Measurements from ENCODE around the gene CARD9. TPM values are rescaled to one million over a fixed set of nuclear protein-coding genes. Genes with fewer than 3 reads are reported as not detected.
A peak's percentile ranks its signal among the peaks of the same experiment; 100 is the strongest.

The CARD9 gene
- total RNA-seq, 2 donors from 2014 or later = 1.2 to 1.6 TPM

- no peak for ATAC-seq (replicated peaks in 1 of 2)
- DNase-seq = no peak
- Mint-ChIP-seq H3K9me3 (no peaks in the 10 kb centered on the region), H3K36me3 (ENCODE audit: insufficient read depth in 2 of 2) (peaks cover 4 to 11% of the 10 kb centered on the region in 2 donors), H3K27me3 (ENCODE audit: low read depth) (no peaks in the 10 kb centered on the region), H3K27ac (no peak overlapping the region), H3K4me1 (ENCODE audit: low read depth) (peaks cover 29% of the 10 kb centered on the region), H3K4me3 (no peak overlapping the region)
Observed at GRCh38 chr9:136397643-136398042, 24.2 kb upstream of the CARD9 start.

DNA sequence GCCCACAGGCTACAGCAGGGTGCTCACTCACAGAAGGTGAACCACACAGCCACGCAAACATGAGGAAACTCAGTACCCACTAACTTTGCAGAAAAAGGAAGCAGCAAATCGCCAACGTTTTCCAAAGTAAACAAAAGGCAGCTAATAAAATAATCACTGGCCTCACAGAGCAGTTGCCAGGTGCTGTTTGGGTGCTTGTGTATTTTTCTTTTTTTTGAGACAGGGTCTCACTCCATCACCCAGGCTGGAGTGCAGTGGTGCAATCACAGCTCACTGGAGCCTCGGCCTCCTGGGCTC, 22.7 kb upstream of the CARD9 start:
- DNase-seq (no peak), ATAC-seq (replicated peaks in 1 of 2) (no peak)
- peaks cover 20% of the 10 kb centered on the region for H3K4me1 Mint-ChIP-seq (ENCODE audit: low read depth)
- no peaks in the 10 kb centered on the region for H3K27me3 Mint-ChIP-seq (ENCODE audit: low read depth)
- H3K9me3 Mint-ChIP-seq = no peaks in the 10 kb centered on the region
- peaks cover 6 to 13% of the 10 kb centered on the region in 2 donors for H3K36me3 Mint-ChIP-seq (ENCODE audit: insufficient read depth in 2 of 2)
- no peak overlapping the region for H3K27ac Mint-ChIP-seq
- H3K4me3 Mint-ChIP-seq = no peak overlapping the region

- ATAC-seq (replicated peaks in 1 of 2) = no peak
- peaks cover 15% of the 10 kb centered on the region for H3K4me1 Mint-ChIP-seq (ENCODE audit: low read depth)
- DNase-seq = no peak
- H3K36me3 Mint-ChIP-seq (ENCODE audit: insufficient read depth in 2 of 2) = peaks cover 7 to 13% of the 10 kb centered on the region in 2 donors
- no peak overlapping the region for H3K4me3 Mint-ChIP-seq
- no peaks in the 10 kb centered on the region for H3K27me3 Mint-ChIP-seq (ENCODE audit: low read depth)
- H3K27ac Mint-ChIP-seq = no peak overlapping the region
- no peaks in the 10 kb centered on the region for H3K9me3 Mint-ChIP-seq
Observed at GRCh38 chr9:136395345-136396218, 22.1 kb upstream of the CARD9 start.

DNA sequence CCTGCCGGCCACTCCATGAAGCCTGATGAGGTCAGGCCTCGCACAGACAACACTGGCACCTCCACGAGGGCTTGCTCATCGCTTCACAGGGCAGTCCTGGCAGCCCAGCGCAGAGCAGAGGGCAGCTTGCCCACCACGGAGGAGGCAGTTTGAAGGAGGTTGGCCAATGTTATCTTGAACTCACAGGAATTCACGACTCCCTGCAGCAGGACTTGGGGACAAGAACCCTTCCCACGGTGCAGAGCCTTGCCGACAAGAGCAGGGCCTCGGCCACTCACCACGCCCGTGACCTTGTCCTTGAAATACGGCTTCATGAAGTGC, 21.5 kb upstream of the CARD9 start:
- H3K27ac Mint-ChIP-seq = no peak overlapping the region
- H3K4me1 Mint-ChIP-seq (ENCODE audit: low read depth) = peaks cover 12% of the 10 kb centered on the region
- no peak for DNase-seq
- H3K9me3 Mint-ChIP-seq = no peaks in the 10 kb centered on the region
- H3K4me3 Mint-ChIP-seq = no peak overlapping the region
- ATAC-seq (replicated peaks in 1 of 2) = no peak
- no peaks in the 10 kb centered on the region for H3K27me3 Mint-ChIP-seq (ENCODE audit: low read depth)
- peaks cover 7 to 17% of the 10 kb centered on the region in 2 donors for H3K36me3 Mint-ChIP-seq (ENCODE audit: insufficient read depth in 2 of 2)

- Mint-ChIP-seq H3K9me3 (no peaks in the 10 kb centered on the region), H3K4me3 (no peak overlapping the region), H3K27ac (no peak overlapping the region), H3K4me1 (ENCODE audit: low read depth) (peaks cover 12% of the 10 kb centered on the region), H3K27me3 (ENCODE audit: low read depth) (no peaks in the 10 kb centered on the region), H3K36me3 (ENCODE audit: insufficient read depth in 2 of 2) (peaks cover 9 to 21% of the 10 kb centered on the region in 2 donors)
- ATAC-seq (replicated peaks in 1 of 2) (no peak), DNase-seq (no peak)
Observed at GRCh38 chr9:136394312-136395019, 21.0 kb upstream of the CARD9 start.

- Mint-ChIP-seq H3K9me3 (no peaks in the 10 kb centered on the region), H3K4me3 (no peak overlapping the region), H3K4me1 (ENCODE audit: low read depth) (peaks cover 3% of the 10 kb centered on the region), H3K27me3 (ENCODE audit: low read depth) (no peaks in the 10 kb centered on the region), H3K27ac (no peak overlapping the region), H3K36me3 (ENCODE audit: insufficient read depth in 2 of 2) (peaks cover 9 to 21% of the 10 kb centered on the region in 2 donors)
- ATAC-seq (replicated peaks in 1 of 2) (no peak), DNase-seq (no peak)
Observed at GRCh38 chr9:136393531-136393930, 20.1 kb upstream of the CARD9 start.

- H3K27ac Mint-ChIP-seq = no peak overlapping the region
- H3K9me3 Mint-ChIP-seq = no peaks in the 10 kb centered on the region
Observed at GRCh38 chr9:136392538-136393449, 19.3 kb upstream of the CARD9 start.

DNA sequence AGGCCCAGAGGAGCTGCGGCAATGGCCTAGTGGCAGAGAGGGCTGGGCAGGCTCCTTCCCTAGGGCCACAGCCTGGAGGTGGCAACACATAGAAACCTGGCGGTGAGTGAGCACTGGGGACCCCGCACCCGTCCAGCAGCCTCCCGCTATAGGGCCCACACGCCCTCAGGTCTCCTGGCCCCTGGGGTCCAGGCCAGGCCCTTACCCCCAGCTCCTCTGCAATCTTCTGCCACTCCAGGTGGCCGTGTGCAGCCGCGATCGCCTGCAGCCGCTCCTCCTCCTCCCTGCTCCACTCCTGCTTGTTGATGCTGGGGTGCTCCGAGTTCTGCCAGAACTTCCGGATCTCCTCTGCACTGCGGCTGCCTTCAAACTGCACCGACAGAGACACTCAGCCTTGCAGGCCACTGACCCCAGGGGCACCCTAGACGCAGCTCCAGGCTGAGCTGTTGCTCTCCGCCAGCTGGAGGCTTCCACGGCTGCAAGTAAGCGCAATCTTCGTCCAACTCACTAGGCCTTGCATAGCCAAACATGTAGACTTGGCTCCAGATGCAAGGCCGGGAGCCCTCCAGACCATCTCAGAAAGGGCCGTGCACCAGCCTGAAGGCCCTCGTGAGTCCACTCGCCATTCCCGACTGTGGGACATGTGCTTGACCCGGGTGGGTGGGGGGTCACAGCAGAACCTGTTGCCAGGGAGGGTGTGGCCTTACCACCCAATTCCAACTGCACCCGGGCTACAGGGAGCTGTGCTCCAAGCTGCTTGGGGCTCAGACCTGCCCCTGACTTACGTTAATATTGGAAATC, 18.5 kb upstream of the CARD9 start:
- Mint-ChIP-seq H3K4me1 (ENCODE audit: low read depth) (no peaks in the 10 kb centered on the region), H3K4me3 (no peak overlapping the region), H3K36me3 (ENCODE audit: insufficient read depth in 2 of 2) (peaks cover 10 to 27% of the 10 kb centered on the region in 2 donors), H3K9me3 (no peaks in the 10 kb centered on the region), H3K27me3 (ENCODE audit: low read depth) (no peaks in the 10 kb centered on the region), H3K27ac (no peak overlapping the region)
- DNase-seq = no peak
- no peak for ATAC-seq (replicated peaks in 1 of 2)

More at GRCh38 chr9:136392538-136393449, 19.3 kb upstream of the CARD9 start:
- ATAC-seq (replicated peaks in 1 of 2) = no peak
- Mint-ChIP-seq H3K36me3 (ENCODE audit: insufficient read depth in 2 of 2) (peaks cover 9 to 25% of the 10 kb centered on the region in 2 donors), H3K4me1 (ENCODE audit: low read depth) (no peaks in the 10 kb centered on the region), H3K27me3 (ENCODE audit: low read depth) (no peaks in the 10 kb centered on the region), H3K4me3 (no peak overlapping the region)
- no peak for DNase-seq

DNA sequence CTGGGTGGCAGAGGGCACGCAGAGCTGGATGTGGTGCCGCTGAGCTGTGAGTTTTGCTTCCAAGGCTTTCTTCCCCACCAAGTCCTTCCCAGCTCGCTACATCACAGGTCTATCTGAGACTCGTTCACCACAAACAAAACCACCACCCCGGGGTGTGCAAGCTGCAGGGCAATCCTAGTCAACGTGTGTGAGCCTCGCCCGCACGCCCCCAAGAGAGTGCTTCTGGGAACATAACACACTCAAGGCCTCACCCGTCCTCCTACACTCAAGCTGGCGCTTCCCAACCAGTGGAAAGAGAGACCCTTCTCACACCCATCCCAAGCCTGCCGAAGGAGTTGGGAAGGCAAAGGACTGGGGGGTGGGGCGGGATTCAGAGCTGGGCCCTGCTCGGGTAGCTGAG, 15.9 kb upstream of the CARD9 start:
- H3K4me1 Mint-ChIP-seq (ENCODE audit: low read depth) = peaks cover 17% of the 10 kb centered on the region
- no peak overlapping the region for H3K4me3 Mint-ChIP-seq
- ATAC-seq (replicated peaks in 1 of 2) (no peak), DNase-seq (no peak)
- H3K36me3 Mint-ChIP-seq (ENCODE audit: insufficient read depth in 2 of 2) = peaks cover 13 to 26% of the 10 kb centered on the region in 2 donors
- H3K27ac Mint-ChIP-seq = no peak overlapping the region
- H3K9me3 Mint-ChIP-seq = no peaks in the 10 kb centered on the region
- H3K27me3 Mint-ChIP-seq (ENCODE audit: low read depth) = no peaks in the 10 kb centered on the region

DNA sequence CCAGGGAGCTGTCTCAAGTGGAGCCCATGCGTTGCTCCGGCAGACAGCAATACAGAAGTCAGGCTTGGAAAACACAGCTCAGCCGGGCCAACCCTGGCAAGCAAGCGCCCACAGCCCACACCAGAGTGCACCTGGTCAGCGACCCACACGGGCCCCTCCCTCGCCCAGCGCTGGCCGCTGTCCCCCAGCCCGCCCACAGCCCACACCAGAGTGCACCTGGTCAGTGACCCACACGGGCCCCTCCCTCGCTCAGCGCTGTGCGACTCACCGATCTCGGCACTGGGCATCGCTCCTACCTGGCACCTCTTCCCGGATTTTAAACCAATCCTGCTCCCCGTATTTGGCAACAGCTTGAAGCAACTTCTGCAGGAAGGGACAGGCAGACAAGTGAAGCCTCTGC, 13.7 kb upstream of the CARD9 start:
- no peak overlapping the region for H3K4me3 Mint-ChIP-seq
- H3K4me1 Mint-ChIP-seq (ENCODE audit: low read depth) = peaks cover 17% of the 10 kb centered on the region
- no peak overlapping the region for H3K27ac Mint-ChIP-seq
- DNase-seq (no peak), ATAC-seq (replicated peaks in 1 of 2) (no peak)
- peaks cover 13 to 26% of the 10 kb centered on the region in 2 donors for H3K36me3 Mint-ChIP-seq (ENCODE audit: insufficient read depth in 2 of 2)
- no peaks in the 10 kb centered on the region for H3K27me3 Mint-ChIP-seq (ENCODE audit: low read depth)
- no peaks in the 10 kb centered on the region for H3K9me3 Mint-ChIP-seq

DNA sequence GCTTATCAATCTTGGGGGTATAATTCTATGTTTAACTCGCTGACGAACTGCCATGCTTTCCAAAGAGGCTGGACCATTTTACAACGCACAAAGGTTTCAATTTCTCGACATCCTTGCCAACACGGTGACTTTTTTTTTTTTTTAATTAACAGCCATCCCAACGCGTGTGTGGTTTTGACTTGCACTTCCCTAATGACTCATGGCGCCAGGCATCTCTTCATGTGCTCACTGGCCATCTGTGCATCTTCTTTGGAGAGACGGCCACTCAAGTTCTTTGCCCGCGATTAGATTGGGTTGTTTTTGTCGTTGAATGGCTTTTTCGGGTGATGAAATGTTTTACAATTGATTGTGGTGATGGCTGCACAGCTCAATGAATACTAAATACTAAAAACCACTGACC, 12.5 kb upstream of the CARD9 start:
- no peaks in the 10 kb centered on the region for H3K27me3 Mint-ChIP-seq (ENCODE audit: low read depth)
- peak in 1 of 2 donors; percentile 27 for ATAC-seq (replicated peaks in 1 of 2)
- H3K9me3 Mint-ChIP-seq = no peaks in the 10 kb centered on the region
- peaks cover 8 to 21% of the 10 kb centered on the region in 2 donors for H3K36me3 Mint-ChIP-seq (ENCODE audit: insufficient read depth in 2 of 2)
- H3K4me3 Mint-ChIP-seq = peak overlapping the region in 1 of 2 donors; percentile 61
- no peak for DNase-seq
- H3K27ac Mint-ChIP-seq = peak overlapping the region; percentile 37
- peaks cover 17% of the 10 kb centered on the region for H3K4me1 Mint-ChIP-seq (ENCODE audit: low read depth)

GRCh38 chr9:136385015-136385414, 11.5 kb upstream of the CARD9 start:
- Mint-ChIP-seq H3K27ac (peak overlapping the region; percentile 74), H3K4me3 (peak overlapping the region in 1 of 2 donors; percentile 54), H3K9me3 (no peaks in the 10 kb centered on the region), H3K36me3 (ENCODE audit: insufficient read depth in 2 of 2) (peaks cover 8 to 18% of the 10 kb centered on the region in 2 donors), H3K4me1 (ENCODE audit: low read depth) (peaks cover 17% of the 10 kb centered on the region), H3K27me3 (ENCODE audit: low read depth) (no peaks in the 10 kb centered on the region)
- ATAC-seq (replicated peaks in 1 of 2) (peak; percentile 83), DNase-seq (peak; percentile 37 to 38)
